GM12878 (cell line): Measurements from ENCODE around the gene HBA1. TPM values are rescaled to one million over a fixed set of nuclear protein-coding genes. Genes with fewer than 3 reads are reported as not detected.
"Not testable (repeated sequence)": the region's sequence is repeated elsewhere in the genome, so short reads cannot be mapped to it uniquely, and the experiment has no call there.

Experiments
- ATAC-seq: fragments of 200-7000 bp; cut with Tn5 transposase; 3 replicates; pipeline ENCODE4 v1.9.1; 2020; ENCODE audit warnings: mild to moderate bottlenecking, moderate library complexity
- Bru-seq: library from RNA; stranded (reverse); fragments of 400-500 nt; gene quantifications from one replicate; lab custom pipeline; 2021; lab: Mats Ljungman, UMichigan
- BruChase-seq, 2 experiments: library from RNA; stranded (reverse); fragments of 400-500 nt; gene quantifications; one replicate each; lab custom pipeline; 2021; lab: Mats Ljungman, UMichigan
- BruUV-seq: library from RNA; stranded (reverse); fragments of 400-500 nt; replicated peaks from 2 replicates; lab custom pipeline; 2021; lab: Mats Ljungman, UMichigan
- CTCF ChIA-PET: fragments of 300-600 bp; sonication (Branson Sonifier 250); formaldehyde crosslinking; extraction: SDS; loops from one replicate; lab custom pipeline; 2021; ENCODE audit warnings: inconsistent platforms; lab: Yijun Ruan, JAX
- POLR2A ChIA-PET: fragments of 350-600 bp; formaldehyde crosslinking; extraction: SDS; loops from one replicate; lab custom pipeline; 2021; ENCODE audit warnings: inconsistent platforms; lab: Charles Lee
- RAD21 ChIA-PET: fragments of 300-600 bp; sonication (Branson Sonifier 250); formaldehyde crosslinking; loops from one replicate; lab custom pipeline; 2023; ENCODE audit warnings: antibody characterized with exemption; ENCODE audit not compliant: unreplicated experiment; lab: Charles Lee
- SMC1A ChIA-PET: fragments of 300-600 bp; sonication (Branson Sonifier 250); formaldehyde crosslinking; loops from one replicate; lab custom pipeline; 2023; ENCODE audit not compliant: unreplicated experiment, uncharacterized antibody; lab: Charles Lee
- DNase-seq: peaks from one replicate; pipeline ENCODE4 v3.0.0-alpha.2; 2011; ENCODE audit warnings: low read depth, low spot score
- FAIRE-seq: peaks from 3 replicates; lab custom pipeline; 2011; peaks lifted over from hg19 to GRCh38; lab: Jason Lieb, UNC
- H2AFZ ChIP-seq: 2 replicates; pipeline ENCODE4 v1.6.0; 2011; ENCODE audit warnings: low read depth, low read length, control low read depth; ENCODE audit not compliant: control insufficient read depth
- H3K27ac ChIP-seq: 2 replicates; pipeline ENCODE4 v1.5.1; 2011; ENCODE audit warnings: control low read depth; ENCODE audit not compliant: control insufficient read depth, insufficient read depth
- H3K27me3 ChIP-seq, 2 experiments: replicated peaks in 1 of 2; 2 replicates each; pipeline versions ENCODE4 v1.6.0 to v1.6.1; 2011; ENCODE audit warnings: low read length in 1 of 2; ENCODE audit not compliant: control insufficient read depth in 2 of 2, insufficient read depth in 2 of 2
- H3K36me3 ChIP-seq, 2 experiments: 2 replicates each; pipeline ENCODE4 v1.5.1; 2011; ENCODE audit warnings: low read length in 1 of 2; ENCODE audit not compliant: control insufficient read depth in 2 of 2, insufficient read depth in 2 of 2
- H3K4me1 ChIP-seq: 2 replicates; pipeline ENCODE4 v1.6.1; 2011; ENCODE audit warnings: mild to moderate bottlenecking, low read length, moderate library complexity, mixed read lengths; ENCODE audit not compliant: control insufficient read depth, insufficient read depth
- H3K4me2 ChIP-seq: 2 replicates; pipeline ENCODE4 v1.6.0; 2011; ENCODE audit warnings: control low read depth; ENCODE audit not compliant: control insufficient read depth, insufficient read depth
- H3K4me3 ChIP-seq: fragments of 200-600 bp; sonication (generic); 2 replicates; pipeline ENCODE4 v1.5.1; 2016
- H3K79me2 ChIP-seq: 2 replicates; pipeline ENCODE4 v1.6.0; 2011; ENCODE audit warnings: low read length; ENCODE audit not compliant: control insufficient read depth, insufficient read depth
- H3K9ac ChIP-seq: 2 replicates; pipeline ENCODE4 v1.8.0; 2011; ENCODE audit warnings: low read length, control low read depth, mixed read lengths; ENCODE audit not compliant: control insufficient read depth, insufficient read depth
- H3K9me3 ChIP-seq: replicated peaks from 3 replicates; pipeline ENCODE4 v1.5.1; 2011; ENCODE audit warnings: mild to moderate bottlenecking, low read length; ENCODE audit not compliant: control insufficient read depth, insufficient read depth
- H4K20me1 ChIP-seq: 2 replicates; pipeline ENCODE4 v1.6.0; 2011; ENCODE audit not compliant: control insufficient read depth, insufficient read depth
- WGBS: methylation state at CpG from one replicate; pipeline ENCODE4 v1.1.6; 2016; ENCODE audit warnings: low lambda C conversion rate; ENCODE audit not compliant: insufficient replicate concordance, insufficient coverage; ENCODE audit errors: missing lambda C conversion rate; 5-methylcytosine and 5-hydroxymethylcytosine counted together
- in situ Hi-C: fragments of 300-500 bp; cut with MboI; formaldehyde crosslinking; loops from 9 replicates; pipeline ENCODE4 v1.14.3; 2018; ENCODE audit warnings: mixed read lengths
- intact Hi-C: fragments of 100-400 bp; cut with micrococcal nuclease; formaldehyde crosslinking; loops from one replicate; pipeline ENCODE4 v1.14.2; 2022; ENCODE audit not compliant: unreplicated experiment
- long read RNA-seq, 2 experiments: library from polyadenylated mRNA; unstranded; transcript quantifications; one replicate each; pipeline ENCODE4 v2.0.0, GENCODE V29; 2019 to 2020
- polyA minus RNA-seq, 3 experiments: library from RNA; depleted of rRNA, polyadenylated mRNA; stranded (reverse); fragments of >200 nt; gene quantifications; 2 replicates each; pipeline ENCODE4 v1.2.3, GENCODE V29; 2011
- polyA plus RNA-seq, 11 experiments: library from polyadenylated mRNA; depleted of rRNA in 4 of 11; unstranded in 6 of 11; stranded (reverse) in 5 of 11; fragments of >200 nt; fragmentation: Nextera tagmentation in 4 of 11; fragmentation: Illumina TruSeq in 1 of 11; extraction: Ambion mirVana in 4 of 11; extraction: Trizol in 1 of 11; gene quantifications; 1 replicate in 1 of 11; 2 replicates in 10 of 11; pipeline versions ENCODE4 v1.2.1 to v1.2.3, GENCODE V29; 2011 to 2016; ENCODE audit warnings: inconsistent platforms in 2 of 11, missing spikeins in 2 of 11, low read depth in 1 of 11
- total RNA-seq, 4 experiments: library from RNA; depleted of rRNA in 3 of 4; stranded (reverse); fragments of >200 nt in 3 of 4; fragmentation: Illumina TruSeq in 1 of 4; extraction: Trizol in 1 of 4; gene quantifications; 2 replicates each; pipeline versions ENCODE4 v1.2.1 to v1.2.3, GENCODE V29; 2013 to 2021

The HBA1 gene
- not detected in 2 replicates for total RNA-seq (2013; cell fraction: nucleolus; rRNA removed)
- total RNA-seq (2014; rRNA removed) (0.28 TPM in 1 of 2 replicates, not detected in the other), total RNA-seq (2014; rRNA removed; fragmentation: Illumina TruSeq; extraction: Trizol) (not detected in 2 replicates), total RNA-seq (2021) (1.9 and 2.4 TPM in 2 replicates), polyA plus RNA-seq (2011; rRNA removed) (0.63 and 3.5 TPM in 2 replicates), polyA plus RNA-seq (2014; fragmentation: Illumina TruSeq; extraction: Trizol) (not detected in 2 replicates), polyA plus RNA-seq (2014; fragmentation: Nextera tagmentation; extraction: Ambion mirVana) (under 1 TPM in 1 of 2 experiments, not detected in 1; 0.33 TPM), polyA plus RNA-seq (2014; rRNA removed) (0.32 and 0.83 TPM in 2 replicates), polyA plus RNA-seq (2016; fragmentation: Nextera tagmentation; extraction: Ambion mirVana) (not detected), polyA minus RNA-seq (2011; rRNA and poly(A)+ RNA removed) (4.2 and 6.9 TPM in 2 replicates), Bru-seq, nascent RNA (not detected), BruChase-seq, experiment 1, labeled RNA remaining after a 6-hour chase (not detected), BruChase-seq, experiment 2, labeled RNA remaining after a 2-hour chase (not detected)
- polyA plus RNA-seq (2011; ENCODE audit: low read depth): not detected
- 13.0 and 16.9 TPM in 2 replicates for polyA plus RNA-seq (2011; cell fraction: cytosol; rRNA removed)
- 10.8 and 15.8 TPM in 2 replicates for polyA plus RNA-seq (2011; cell fraction: nucleus; rRNA removed)
- 1.2 TPM in 1 of 2 replicates, not detected in the other for polyA plus RNA-seq (2012)
- polyA minus RNA-seq (2011; cell fraction: cytosol; rRNA and poly(A)+ RNA removed): 10.0 TPM in 1 of 2 replicates, not detected in the other
- polyA minus RNA-seq (2011; cell fraction: nucleus; rRNA and poly(A)+ RNA removed): 2.4 and 3.0 TPM in 2 replicates
- long read RNA-seq, experiment 1: 0 reads
- long read RNA-seq, experiment 2: 0 reads

DNA sequence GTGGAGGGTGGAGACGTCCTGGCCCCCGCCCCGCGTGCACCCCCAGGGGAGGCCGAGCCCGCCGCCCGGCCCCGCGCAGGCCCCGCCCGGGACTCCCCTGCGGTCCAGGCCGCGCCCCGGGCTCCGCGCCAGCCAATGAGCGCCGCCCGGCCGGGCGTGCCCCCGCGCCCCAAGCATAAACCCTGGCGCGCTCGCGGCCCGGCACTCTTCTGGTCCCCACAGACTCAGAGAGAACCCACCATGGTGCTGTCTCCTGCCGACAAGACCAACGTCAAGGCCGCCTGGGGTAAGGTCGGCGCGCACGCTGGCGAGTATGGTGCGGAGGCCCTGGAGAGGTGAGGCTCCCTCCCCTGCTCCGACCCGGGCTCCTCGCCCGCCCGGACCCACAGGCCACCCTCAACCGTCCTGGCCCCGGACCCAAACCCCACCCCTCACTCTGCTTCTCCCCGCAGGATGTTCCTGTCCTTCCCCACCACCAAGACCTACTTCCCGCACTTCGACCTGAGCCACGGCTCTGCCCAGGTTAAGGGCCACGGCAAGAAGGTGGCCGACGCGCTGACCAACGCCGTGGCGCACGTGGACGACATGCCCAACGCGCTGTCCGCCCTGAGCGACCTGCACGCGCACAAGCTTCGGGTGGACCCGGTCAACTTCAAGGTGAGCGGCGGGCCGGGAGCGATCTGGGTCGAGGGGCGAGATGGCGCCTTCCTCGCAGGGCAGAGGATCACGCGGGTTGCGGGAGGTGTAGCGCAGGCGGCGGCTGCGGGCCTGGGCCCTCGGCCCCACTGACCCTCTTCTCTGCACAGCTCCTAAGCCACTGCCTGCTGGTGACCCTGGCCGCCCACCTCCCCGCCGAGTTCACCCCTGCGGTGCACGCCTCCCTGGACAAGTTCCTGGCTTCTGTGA is at the start of gene HBA1:
Gene HBA1 (plus strand): TSS at position 204 of the 906 bp plus-strand sequence. CDS start 37 bp downstream, at position 241.
- POLR2A ChIA-PET, H3K79me2 ChIP-seq, RAD21 ChIA-PET, intact Hi-C loops, in situ Hi-C loops, H3K4me1 ChIP-seq, H4K20me1 ChIP-seq, SMC1A ChIA-PET, H3K36me3 ChIP-seq, H3K4me2 ChIP-seq, H3K9ac ChIP-seq, H2AFZ ChIP-seq, FAIRE-seq, BruUV-seq, H3K27ac ChIP-seq, DNase-seq, H3K9me3 ChIP-seq, CTCF ChIA-PET, H3K4me3 ChIP-seq: not testable (repeated sequence)
- WGBS: 11% methylated on average over 47 of the region's 88 CpGs
- ATAC-seq: peak; percentile 19; the same call in 2 of the 3 replicates
- peaks cover 6 to 10% of the 10 kb centered on the region in 2 experiments for H3K27me3 ChIP-seq
